Trophoblast cell (in vitro differentiated cells and primary cell): ENCODE results near the gene SLC2A4.

ENCODE experiments used
- DNase-seq, 2 donors: peaks; one replicate each; pipeline ENCODE4 v3.0.0-alpha.2; 2016
- H2AFZ ChIP-seq: 2 replicates; pipeline ENCODE4 v1.6.1; 2013; ENCODE audit warnings: low read length, moderate library complexity, mild to moderate bottlenecking; ENCODE audit not compliant: insufficient read depth, poor library complexity
- H2AK5ac ChIP-seq: 2 replicates; pipeline ENCODE4 v1.6.1; 2013; ENCODE audit warnings: mild to moderate bottlenecking, low read length
- H2BK120ac ChIP-seq: 2 replicates; pipeline ENCODE4 v1.6.1; 2013; ENCODE audit warnings: low read length, mild to moderate bottlenecking, moderate library complexity; ENCODE audit not compliant: insufficient read depth, poor library complexity
- H2BK12ac ChIP-seq: 2 replicates; pipeline ENCODE4 v1.6.1; 2013; ENCODE audit warnings: mild to moderate bottlenecking, low read length, moderate library complexity
- H2BK5ac ChIP-seq: 2 replicates; pipeline ENCODE4 v1.6.1; 2013; ENCODE audit warnings: low read length, low read depth, moderate library complexity, mild to moderate bottlenecking; ENCODE audit not compliant: poor library complexity
- H3K14ac ChIP-seq: 2 replicates; pipeline ENCODE4 v1.6.1; 2013; ENCODE audit warnings: mild to moderate bottlenecking, low read length
- H3K18ac ChIP-seq: 2 replicates; pipeline ENCODE4 v1.6.1; 2013; ENCODE audit warnings: mild to moderate bottlenecking, low read length
- H3K23ac ChIP-seq: 2 replicates; pipeline ENCODE4 v1.6.1; 2013; ENCODE audit warnings: low read length
- H3K27ac ChIP-seq: 2 replicates; pipeline ENCODE4 v1.5.1; 2013; ENCODE audit warnings: low read depth, mild to moderate bottlenecking, inconsistent platforms, low read length, moderate library complexity
- H3K27me3 ChIP-seq: 2 replicates; pipeline ENCODE4 v1.6.1; 2013; ENCODE audit warnings: inconsistent platforms, mild to moderate bottlenecking, low read length, moderate library complexity; ENCODE audit not compliant: insufficient read depth
- H3K36me3 ChIP-seq, 2 experiments: 1 replicate in 1 of 2; 2 replicates in 1 of 2; pipeline ENCODE4 v1.6.1; 2013; ENCODE audit warnings: low read length in 2 of 2, mild to moderate bottlenecking in 2 of 2, moderate library complexity in 1 of 2; ENCODE audit not compliant: insufficient read depth in 2 of 2, control insufficient read depth in 1 of 2
- H3K4ac ChIP-seq: 2 replicates; pipeline ENCODE4 v1.6.1; 2013; ENCODE audit warnings: low read depth, mild to moderate bottlenecking, low read length, moderate library complexity
- H3K4me1 ChIP-seq, 2 experiments: 1 replicate in 1 of 2; 2 replicates in 1 of 2; pipeline ENCODE4 v1.6.1; 2013; ENCODE audit warnings: low read length in 2 of 2, mild to moderate bottlenecking in 2 of 2, moderate library complexity in 1 of 2; ENCODE audit not compliant: insufficient read depth in 2 of 2, control insufficient read depth in 1 of 2
- H3K4me2 ChIP-seq: 2 replicates; pipeline ENCODE4 v1.6.1; 2013; ENCODE audit warnings: inconsistent platforms, mild to moderate bottlenecking, low read length, moderate library complexity
- H3K4me3 ChIP-seq: 2 replicates; pipeline ENCODE4 v1.5.1; 2013; ENCODE audit warnings: mild to moderate bottlenecking, low read depth, low read length, inconsistent platforms
- H3K79me1 ChIP-seq: one replicate; pipeline ENCODE4 v1.6.1; 2013; ENCODE audit warnings: low read length
- H3K79me2 ChIP-seq: 2 replicates; pipeline ENCODE4 v1.6.1; 2013; ENCODE audit warnings: low read length, mild to moderate bottlenecking; ENCODE audit not compliant: control insufficient read depth, insufficient read depth, poor library complexity
- H3K9ac ChIP-seq: 2 replicates; pipeline ENCODE4 v1.6.1; 2013; ENCODE audit warnings: mild to moderate bottlenecking, low read length
- H3K9me3 ChIP-seq: 2 replicates; pipeline ENCODE4 v1.6.1; 2013; ENCODE audit warnings: low read depth, mild to moderate bottlenecking, control low read depth, inconsistent platforms, low read length; ENCODE audit not compliant: insufficient read depth
- H4K12ac ChIP-seq: 2 replicates; pipeline ENCODE4 v1.6.1; 2013; ENCODE audit warnings: low read depth, mild to moderate bottlenecking, low read length, moderate library complexity
- H4K8ac ChIP-seq: 2 replicates; pipeline ENCODE4 v1.6.1; 2013; ENCODE audit warnings: low read depth, mild to moderate bottlenecking, low read length, moderate library complexity
- H4K91ac ChIP-seq: one replicate; pipeline ENCODE4 v1.6.1; 2013; ENCODE audit warnings: low read depth, mild to moderate bottlenecking, low read length, moderate library complexity
- WGBS: extraction: QIAGEN DNeasy Blood & Tissue Kit; methylation state at CpG from one replicate; pipeline ENCODE4 v1.1.7; 2013; ENCODE audit warnings: missing lambda C conversion rate; ENCODE audit not compliant: insufficient read length, insufficient coverage; ENCODE audit errors: extremely low coverage; 5-methylcytosine and 5-hydroxymethylcytosine counted together

The SLC2A4 gene

DNA sequence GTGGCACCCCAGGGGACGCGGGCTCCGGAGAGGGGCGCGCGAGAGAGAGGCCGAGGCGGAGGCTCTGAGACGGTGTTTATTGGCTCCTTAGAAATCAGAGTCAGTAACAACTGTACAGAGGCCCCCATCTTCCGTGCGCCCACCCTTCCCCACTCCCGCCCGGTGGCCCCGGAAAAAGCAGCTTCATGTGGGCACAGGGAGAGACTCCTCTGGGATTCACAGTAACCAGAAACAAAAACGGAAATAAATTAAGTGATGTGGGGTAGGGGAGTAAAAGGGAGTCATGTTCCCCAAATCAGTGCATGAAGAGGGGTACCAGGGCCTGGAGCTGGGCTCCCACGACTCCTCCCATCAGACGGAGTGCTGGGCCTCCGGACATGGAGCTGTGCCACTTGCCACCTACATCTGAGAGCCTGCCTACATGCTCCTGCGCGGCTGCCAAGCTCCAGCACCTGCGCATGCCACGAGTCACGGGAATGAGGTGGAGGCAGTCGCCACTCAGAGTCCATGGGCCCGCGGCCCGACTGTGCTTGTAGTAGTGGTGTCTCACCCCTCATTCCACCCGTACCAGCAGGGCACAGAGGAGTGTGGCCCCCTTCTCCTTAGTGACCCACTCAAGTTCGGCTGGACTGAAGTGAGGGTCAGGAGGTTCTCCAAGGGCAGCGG lies 34.2 kb downstream of the SLC2A4 start:
- Histone ChIP-seq H3K18ac (peak overlapping the region; percentile 87), H4K12ac (peak overlapping the region; percentile 87), H3K36me3 (peaks cover 62 to 71% of the 10 kb centered on the region in 2 experiments), H2BK5ac (no peak overlapping the region), H3K23ac (no peak overlapping the region), H4K91ac (peak overlapping the region; percentile 82), H3K79me1 (peaks cover 2% of the 10 kb centered on the region), H3K79me2 (peaks cover 1% of the 10 kb centered on the region), H3K4me1 (peaks cover 4 to 5% of the 10 kb centered on the region in 2 experiments), H2BK12ac (no peak overlapping the region), H3K4me3 (peak overlapping the region; percentile 91), H3K9ac (peak overlapping the region; percentile 96), H3K9me3 (no peaks in the 10 kb centered on the region), H4K8ac (peak overlapping the region; percentile 93), H3K14ac (peak overlapping the region; percentile 90), H2AFZ (peak overlapping the region; percentile 84), H3K4me2 (peak overlapping the region; percentile 76), H2BK120ac (peak overlapping the region; percentile 50), H3K27me3 (no peaks in the 10 kb centered on the region), H2AK5ac (peak overlapping the region; percentile 19), H3K4ac (peak overlapping the region; percentile 50), H3K27ac (peak overlapping the region; percentile 74)
- DNase-seq = peak in 1 of 2 donors; percentile 39
- no CpG with 5 or more reads among the region's 30 CpGs for WGBS

DNA sequence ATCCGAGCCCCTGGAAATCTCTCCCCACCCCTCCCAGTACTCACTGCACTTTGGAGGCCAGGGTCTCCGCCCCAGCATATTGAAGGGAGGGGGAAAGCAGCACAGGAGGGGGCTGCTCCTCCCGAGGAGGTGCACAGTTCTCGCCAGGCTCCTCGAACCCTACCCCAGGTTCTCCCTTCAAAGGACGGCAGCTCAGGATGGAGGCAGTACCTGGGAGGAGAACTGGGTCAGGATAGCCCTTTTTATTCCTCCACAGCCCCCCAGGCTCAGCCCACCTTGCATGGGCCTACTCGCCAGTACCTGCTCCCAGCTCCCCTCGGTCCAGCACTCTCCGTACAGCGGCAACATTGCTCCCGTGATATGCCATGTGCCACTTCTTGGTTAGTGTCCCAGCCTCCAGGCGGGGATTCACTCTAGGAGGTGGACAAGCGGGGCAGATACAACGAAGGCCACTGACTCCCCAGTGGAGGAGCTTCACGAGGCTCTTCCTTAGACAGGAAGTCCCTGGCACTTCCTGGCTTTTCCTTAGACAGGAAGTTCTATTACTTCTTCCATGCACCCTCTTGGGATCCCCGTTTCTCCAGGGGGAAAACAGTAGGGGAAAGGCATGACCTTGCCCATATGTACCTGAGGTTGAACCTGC lies 35.8 kb downstream of the SLC2A4 start:
- Histone ChIP-seq H4K12ac (no peak overlapping the region), H3K79me2 (peaks cover 1% of the 10 kb centered on the region), H2AFZ (no peak overlapping the region), H4K8ac (no peak overlapping the region), H3K4me2 (no peak overlapping the region), H2BK120ac (no peak overlapping the region), H3K27me3 (no peaks in the 10 kb centered on the region), H3K4me3 (no peak overlapping the region), H3K9me3 (no peaks in the 10 kb centered on the region), H3K36me3 (peaks cover 66 to 73% of the 10 kb centered on the region in 2 experiments), H3K4me1 (peaks cover 4 to 5% of the 10 kb centered on the region in 2 experiments), H2BK12ac (no peak overlapping the region), H3K9ac (no peak overlapping the region), H3K23ac (no peak overlapping the region), H3K14ac (no peak overlapping the region), H2BK5ac (no peak overlapping the region), H3K27ac (no peak overlapping the region), H3K18ac (no peak overlapping the region), H2AK5ac (no peak overlapping the region), H3K79me1 (peaks cover 2% of the 10 kb centered on the region), H3K4ac (no peak overlapping the region), H4K91ac (no peak overlapping the region)
- WGBS = no CpG with 5 or more reads among the region's 16 CpGs
- DNase-seq = no peak

- Histone ChIP-seq H3K4me2 (no peak overlapping the region), H3K18ac (no peak overlapping the region), H3K36me3 (peaks cover 66 to 73% of the 10 kb centered on the region in 2 experiments), H3K23ac (no peak overlapping the region), H2AK5ac (no peak overlapping the region), H2AFZ (no peak overlapping the region), H3K9me3 (no peaks in the 10 kb centered on the region), H3K79me1 (peaks cover 2% of the 10 kb centered on the region), H3K4me1 (peaks cover 4 to 5% of the 10 kb centered on the region in 2 experiments), H3K9ac (no peak overlapping the region), H3K4me3 (no peak overlapping the region), H3K27me3 (no peaks in the 10 kb centered on the region), H4K91ac (no peak overlapping the region), H4K12ac (peak overlapping the region; percentile 10), H2BK120ac (no peak overlapping the region), H3K14ac (no peak overlapping the region), H3K79me2 (peaks cover 1% of the 10 kb centered on the region), H4K8ac (no peak overlapping the region), H3K27ac (no peak overlapping the region), H3K4ac (no peak overlapping the region), H2BK5ac (no peak overlapping the region), H2BK12ac (no peak overlapping the region)
- DNase-seq = no peak
- no CpG with 5 or more reads among the region's 13 CpGs for WGBS
Observed at GRCh38 chr17:7318121-7318860, 36.8 kb downstream of the SLC2A4 start.

GRCh38 chr17:7321466-7321865 lies 39.9 kb downstream of the SLC2A4 start:
- Histone ChIP-seq H2AK5ac (no peak overlapping the region), H3K9me3 (no peaks in the 10 kb centered on the region), H2BK12ac (no peak overlapping the region), H3K4me3 (no peak overlapping the region), H3K4me2 (no peak overlapping the region), H3K18ac (no peak overlapping the region), H3K23ac (no peak overlapping the region), H2AFZ (no peak overlapping the region), H3K9ac (no peak overlapping the region), H3K79me1 (no peaks in the 10 kb centered on the region), H3K4me1 (no peaks in the 10 kb centered on the region), H3K27me3 (no peaks in the 10 kb centered on the region), H3K79me2 (no peaks in the 10 kb centered on the region), H2BK120ac (no peak overlapping the region), H4K12ac (no peak overlapping the region), H2BK5ac (no peak overlapping the region), H4K8ac (no peak overlapping the region), H3K27ac (no peak overlapping the region), H3K4ac (no peak overlapping the region), H3K36me3 (peaks cover 80 to 86% of the 10 kb centered on the region in 2 experiments), H4K91ac (no peak overlapping the region), H3K14ac (no peak overlapping the region)
- no peak for DNase-seq
- WGBS = no CpG with 5 or more reads among the region's 15 CpGs
